HG02970 (cell line): ENCODE measurements around the gene CLCN1.

Experiments
- ATAC-seq: cut with Tn5 transposase; IDR thresholded peaks from one replicate; pipeline ENCODE4 v1.9.1; 2021; ENCODE audit warnings: mild to moderate bottlenecking, moderate library complexity, moderate number of reproducible peaks; ENCODE audit not compliant: unreplicated experiment, low FRiP score

Gene CLCN1

GRCh38 chr7:143394777-143395176 is 78.9 kb downstream of the CLCN1 start:
- ATAC-seq: no peak

GRCh38 chr7:143395187-143396149 is 79.6 kb downstream of the CLCN1 start:
- ATAC-seq: no peak

GRCh38 chr7:143396182-143396581 is 80.3 kb downstream of the CLCN1 start:
- ATAC-seq: no peak

- ATAC-seq: no peak
These were observed 81.0 kb downstream of the CLCN1 start for GRCh38 chr7:143396625-143397556.

- ATAC-seq: no peak
These were observed 82.0 kb downstream of the CLCN1 start for GRCh38 chr7:143397710-143398530.

GRCh38 chr7:143398616-143399015 is 82.7 kb downstream of the CLCN1 start:
- ATAC-seq: no peak

GRCh38 chr7:143399151-143399550 is 83.2 kb downstream of the CLCN1 start:
- ATAC-seq: no peak

GRCh38 chr7:143399642-143400041 is 83.7 kb downstream of the CLCN1 start:
- no peak for ATAC-seq

- ATAC-seq: no peak
These were observed 85.4 kb downstream of the CLCN1 start for GRCh38 chr7:143401265-143401664.
